ENCODE measurements around the gene MRPS12. TPM values are rescaled to one million over a fixed set of nuclear protein-coding genes. Genes with fewer than 3 reads are reported as not detected.

Gene MRPS12
- total RNA-seq, 6 experiments from 2014 or later, result 21.2 to 49.5 (median 24.0) TPM

- DNase-seq, result no peak
- Histone ChIP-seq H3K9me3 (no peaks in the 10 kb centered on the region), H3K27ac (peak overlapping the region; percentile 70 to 98 (median 85)), H3K27me3 (no peaks in the 10 kb centered on the region), H3K4me1 (peaks cover 0 to 20% (median 7%) of the 10 kb centered on the region in 4 donors), H3K4me3 (peak overlapping the region; percentile 80 to 91 (median 87)), H3K36me3 (no peaks in the 10 kb centered on the region)
- TF ChIP-seq POLR2A (IDR thresholded peaks at IDR 0.05), result no peak
- TF ChIP-seq CTCF (IDR thresholded peaks at IDR 0.05), result no peak
- ATAC-seq, result peak in 3 of 4 donors; percentile 0 to 3 (median 1)
- WGBS (ENCODE audit: insufficient coverage, low coverage, low lambda C conversion rate, missing lambda C conversion rate), result 5% methylated on average over 18 of the region's 25 CpGs
- intact Hi-C loops (cut with DNase I), result no loop called here
These were observed 31.8 kb upstream of the MRPS12 start for GRCh38 chr19:38898788-38899446.

GRCh38 chr19:38899447-38900201 lies 31.1 kb upstream of the MRPS12 start, which contains the start of the genes NFKBIB and SIRT2:
Gene NFKBIB (plus strand): TSS chr19:38899969. CDS start chr19:38900033, 64 bp downstream.
Gene SIRT2 (minus strand): TSS chr19:38899618. CDS start chr19:38899521, 97 bp downstream.
- H3K9me3 ChIP-seq, result no peaks in the 10 kb centered on the region
- ATAC-seq, result peak; percentile 91 to 96 (median 93)
- peaks cover 0 to 27% (median 10%) of the 10 kb centered on the region in 4 donors for H3K4me1 ChIP-seq

GRCh38 chr19:38900202-38900629 lies 30.5 kb upstream of the MRPS12 start:
- TF ChIP-seq POLR2A (IDR thresholded peaks at IDR 0.05) (no peak), CTCF (IDR thresholded peaks at IDR 0.05) (no peak)
- DNase-seq (no peak), ATAC-seq (peak in 1 of 4 donors; percentile 48)
- WGBS (ENCODE audit: insufficient coverage, low coverage, low lambda C conversion rate, missing lambda C conversion rate), result 3% methylated on average over 6 of the region's 8 CpGs
- Histone ChIP-seq H3K36me3 (peaks cover 0 to 3% (median 0%) of the 10 kb centered on the region in 4 donors), H3K4me3 (peak overlapping the region; percentile 80 to 91 (median 87)), H3K27me3 (no peaks in the 10 kb centered on the region), H3K9me3 (no peaks in the 10 kb centered on the region), H3K4me1 (peaks cover 0 to 31% (median 10%) of the 10 kb centered on the region in 4 donors), H3K27ac (peak overlapping the region; percentile 86 to 98 (median 90))
- intact Hi-C loops (cut with DNase I), result no loop called here

More at GRCh38 chr19:38899447-38900201, 31.1 kb upstream of the MRPS12 start, which contains the start of the genes NFKBIB and SIRT2:
- Histone ChIP-seq H3K36me3 (no peaks in the 10 kb centered on the region), H3K4me3 (peak within 1 kb of the TSS; percentile 80 to 91 (median 87)), H3K27me3 (no peaks in the 10 kb centered on the region), H3K27ac (peak within 1 kb of the TSS; percentile 86 to 98 (median 90))
- peak; percentile 99 to 100 (median 100) for DNase-seq
- 0% methylated on average over 11 of the region's 64 CpGs for WGBS (ENCODE audit: insufficient coverage, low coverage, low lambda C conversion rate, missing lambda C conversion rate)
- peak; percentile 76 for TF ChIP-seq POLR2A (IDR thresholded peaks at IDR 0.05)
- no peak for TF ChIP-seq CTCF (IDR thresholded peaks at IDR 0.05)
- intact Hi-C loops (cut with DNase I), result no loop called here

- H3K4me1 ChIP-seq, result peaks cover 0 to 31% (median 10%) of the 10 kb centered on the region in 4 donors
- H3K9me3 ChIP-seq, result no peaks in the 10 kb centered on the region
- intact Hi-C loops (cut with DNase I), result no loop called here
- peaks cover 0 to 9% (median 2%) of the 10 kb centered on the region in 4 donors for H3K36me3 ChIP-seq
- ATAC-seq (no peak), DNase-seq (no peak)
- peak overlapping the region; percentile 80 to 91 (median 87) for H3K4me3 ChIP-seq
- TF ChIP-seq POLR2A (IDR thresholded peaks at IDR 0.05) (peak; percentile 11), CTCF (IDR thresholded peaks at IDR 0.05) (no peak)
- 4% methylated on average over 3 of the region's 3 CpGs for WGBS (ENCODE audit: insufficient coverage, low coverage, low lambda C conversion rate, missing lambda C conversion rate)
- peak overlapping the region; percentile 86 to 98 (median 90) for H3K27ac ChIP-seq
- no peaks in the 10 kb centered on the region for H3K27me3 ChIP-seq
These were observed 30.0 kb upstream of the MRPS12 start for GRCh38 chr19:38900743-38901190.
